PC-3 (cell line): Measurements from ENCODE around the gene FADS1.

Source experiments
- CTCF ChIP-seq: fragments of 300-600 bp; sonication (generic); conservative IDR thresholded peaks from 2 replicates; pipeline ENCODE4 v1.5.1; 2017; ENCODE audit warnings: antibody characterized with exemption, low read depth, mild to moderate bottlenecking, low read length
- EZH2 ChIP-seq: fragments of 300-600 bp; sonication (generic); IDR thresholded peaks from one replicate; pipeline ENCODE4 v1.6.1; 2017; ENCODE audit warnings: antibody characterized with exemption, mild to moderate bottlenecking, low read length; ENCODE audit not compliant: unreplicated experiment
- EZH2phosphoT487 ChIP-seq: fragments of 300-600 bp; sonication (generic); IDR thresholded peaks from 2 replicates; pipeline ENCODE4 v1.6.1; 2018; ENCODE audit warnings: mild to moderate bottlenecking, antibody characterized with exemption, low read length, borderline replicate concordance

GRCh38 chr11:61762798-61763197 is 54.0 kb downstream of the FADS1 start:
- TF ChIP-seq CTCF = no peak
- TF ChIP-seq EZH2 = no peak
- TF ChIP-seq EZH2phosphoT487 = no peak
